Esophagus mucosa (tissue), 1 donor: ENCODE results near the gene PSMA5. TPM values are rescaled to one million over a fixed set of nuclear protein-coding genes. Genes with fewer than 3 reads are reported as not detected.
A peak's percentile ranks its signal among the peaks of the same experiment; 100 is the strongest.
"Not testable (repeated sequence)": the region's sequence is repeated elsewhere in the genome, so short reads cannot be mapped to it uniquely, and the experiment has no call there.

Experiments
- ATAC-seq: fragments of 200-7000 bp; cut with Tn5 transposase; one replicate; pipeline ENCODE4 v1.9.1; 2020
- total RNA-seq: library from RNA; stranded (reverse); gene quantifications from one replicate; pipeline ENCODE4 v1.2.4, GENCODE V29; 2023
- donor health status: DM: yes; HTN: yes; CAD: no.

The PSMA5 gene
- total RNA-seq, 1 donor from 2014 or later: 86.2 TPM

DNA sequence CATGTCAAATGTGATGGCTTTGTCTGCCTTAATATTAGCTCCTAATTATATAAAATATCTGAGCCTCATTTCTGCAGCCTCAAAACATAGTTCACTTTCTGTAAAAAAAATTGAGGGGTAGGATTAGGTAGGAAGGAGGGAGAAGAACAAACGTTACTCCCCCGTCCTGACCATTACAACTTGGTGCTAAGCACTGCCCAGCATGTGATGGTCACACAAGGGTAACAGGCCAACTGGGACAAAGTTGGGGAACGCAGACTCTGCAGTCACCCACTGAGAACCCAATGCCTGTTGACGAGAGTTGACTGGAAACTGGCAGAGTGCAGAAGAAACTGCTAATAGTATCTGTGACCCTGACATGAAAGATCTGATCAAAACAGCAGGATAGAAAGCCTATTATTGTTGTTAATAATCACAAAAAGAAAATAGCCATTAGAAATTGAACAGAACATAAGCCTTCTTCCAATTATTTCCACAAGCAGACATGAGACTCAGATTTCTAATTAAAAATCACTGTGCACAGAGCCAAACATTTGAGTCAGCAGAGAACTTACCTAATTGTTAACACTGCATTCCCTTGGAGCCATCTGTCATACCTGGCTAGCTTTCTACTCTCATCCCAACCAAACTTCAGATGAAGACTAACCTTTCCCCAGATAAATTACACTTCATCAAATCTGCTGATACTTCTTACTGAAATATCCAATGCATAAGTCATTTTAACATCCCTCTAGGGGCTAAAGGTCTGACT, 34.0 kb downstream of the PSMA5 start:
- ATAC-seq: no peak

DNA sequence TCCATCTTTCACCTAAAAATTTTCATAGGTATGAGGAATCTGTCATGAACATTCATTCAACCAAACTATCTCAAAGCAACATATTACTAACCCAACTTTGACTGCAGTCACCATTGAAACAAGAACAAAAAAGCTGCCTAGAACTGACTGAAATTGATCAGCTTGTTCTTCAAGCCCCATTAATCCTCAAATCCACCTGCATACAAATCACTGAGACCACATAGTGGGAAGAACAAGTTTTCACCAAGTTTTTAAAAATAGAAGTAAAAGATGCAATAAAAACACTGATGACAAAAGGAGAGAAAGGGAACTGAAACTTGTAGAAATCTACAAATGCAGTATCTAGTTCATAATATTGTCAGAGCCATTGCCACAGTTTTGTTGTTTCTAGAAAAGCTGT, 34.6 kb downstream of the PSMA5 start:
- no peak for ATAC-seq

DNA sequence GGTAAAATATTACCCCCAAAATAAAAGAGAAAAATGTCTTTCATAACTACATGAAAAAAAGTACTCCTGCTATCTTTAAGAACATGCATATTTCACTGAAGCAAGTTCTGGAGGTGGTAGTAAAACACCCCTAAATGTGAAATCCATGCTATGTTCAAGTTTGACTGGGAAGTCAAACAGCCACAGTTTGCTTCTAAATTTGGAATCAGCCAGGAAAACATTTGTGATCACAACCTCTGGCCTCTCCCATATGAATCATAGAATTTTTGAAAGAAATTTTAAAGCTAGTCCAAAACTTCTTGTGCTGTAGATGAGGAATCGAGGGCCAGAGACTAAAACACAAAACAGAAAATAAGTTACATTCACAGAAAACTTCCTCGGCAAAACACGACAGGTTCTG, 35.1 kb downstream of the PSMA5 start:
- ATAC-seq: no peak

DNA sequence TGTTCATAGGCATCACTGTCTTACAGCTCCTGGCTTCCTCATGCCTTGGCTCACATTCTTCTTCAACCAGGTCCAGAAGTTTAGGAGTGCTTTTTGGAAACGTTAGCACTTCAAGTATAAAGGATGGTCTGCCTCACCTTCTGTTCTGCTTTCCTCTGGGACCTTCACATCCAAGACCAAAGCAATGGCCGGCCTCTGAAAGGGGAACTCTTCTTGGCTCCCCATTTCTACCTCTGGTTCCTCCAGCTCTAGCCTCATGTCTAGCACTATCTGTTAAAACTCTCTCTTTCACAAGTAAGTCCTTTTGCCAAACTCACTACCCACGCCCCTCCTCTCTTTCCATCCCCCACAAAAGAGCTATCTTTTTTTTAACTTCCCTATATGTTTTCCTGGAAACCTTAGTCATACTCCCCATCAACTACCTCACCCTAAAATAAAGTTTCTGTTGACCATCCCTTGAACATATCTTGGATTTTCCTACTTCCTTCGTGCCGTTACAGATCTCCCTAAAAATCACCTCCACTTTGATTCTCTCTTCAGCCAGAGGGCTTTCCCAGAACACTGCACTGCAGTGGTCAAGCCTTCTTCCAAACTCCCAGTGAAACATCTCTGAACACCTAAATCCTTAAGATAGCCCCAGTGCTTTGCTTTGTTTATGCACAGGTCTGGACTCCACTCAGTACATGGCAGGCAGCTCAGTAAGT, 36.5 kb downstream of the PSMA5 start:
- no peak for ATAC-seq

DNA sequence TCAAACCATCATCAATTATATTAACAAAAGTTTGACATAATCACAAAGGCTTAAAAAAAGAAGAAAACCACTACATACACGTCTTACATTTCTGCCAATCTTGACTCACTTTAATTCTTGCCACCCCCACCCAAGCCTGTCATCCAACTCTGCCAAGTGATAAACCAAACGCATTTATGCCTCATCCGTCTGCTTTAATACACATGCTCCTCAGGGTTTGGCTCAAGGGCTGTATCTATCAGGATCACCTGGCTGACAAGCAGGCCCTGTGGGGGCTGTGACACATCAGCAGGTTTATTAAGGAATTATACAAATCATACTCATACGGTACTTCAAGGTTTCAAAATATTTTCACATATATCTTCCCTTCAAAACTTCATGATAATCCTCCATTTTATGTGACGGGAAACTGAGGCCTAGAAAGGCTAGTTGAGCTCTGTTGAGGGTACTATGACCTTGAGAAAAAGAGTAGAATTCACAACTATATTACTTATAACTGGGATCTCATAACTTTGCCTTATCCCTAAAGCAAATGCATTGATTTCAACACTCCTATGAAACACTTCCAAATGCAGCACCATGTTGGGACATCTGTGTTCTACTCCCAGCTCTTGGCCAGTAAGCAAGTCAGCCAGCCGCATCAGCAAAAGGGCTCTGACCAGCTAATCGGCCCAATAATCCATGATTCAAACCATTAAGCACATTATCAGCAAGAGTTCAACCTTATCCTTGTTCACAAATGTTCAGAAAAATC, 37.2 kb downstream of the PSMA5 start:
- no peak for ATAC-seq

DNA sequence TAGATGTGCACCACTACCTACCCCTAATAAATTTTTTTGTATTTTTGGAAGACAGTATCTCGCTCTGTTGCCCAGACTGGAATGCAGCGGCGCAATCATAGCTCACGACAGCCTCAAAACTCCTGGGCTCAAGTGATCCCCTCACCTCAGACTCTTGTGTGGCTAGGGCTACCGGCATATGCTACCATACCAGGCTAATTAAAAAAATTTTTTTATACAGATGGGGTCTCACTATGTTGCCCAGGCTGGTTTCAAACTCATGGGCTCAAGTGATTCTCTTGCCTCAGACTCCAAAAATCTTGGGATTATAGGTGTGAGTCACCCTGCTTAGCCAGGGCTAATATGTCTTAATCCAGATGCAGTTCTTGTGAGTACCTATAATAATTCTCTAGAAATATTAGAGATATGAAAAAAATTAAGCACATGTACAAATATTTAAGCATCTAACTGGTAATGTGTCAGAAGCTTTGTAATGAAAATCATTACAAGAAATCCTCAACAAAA, 38.0 kb downstream of the PSMA5 start:
- no peak for ATAC-seq

DNA sequence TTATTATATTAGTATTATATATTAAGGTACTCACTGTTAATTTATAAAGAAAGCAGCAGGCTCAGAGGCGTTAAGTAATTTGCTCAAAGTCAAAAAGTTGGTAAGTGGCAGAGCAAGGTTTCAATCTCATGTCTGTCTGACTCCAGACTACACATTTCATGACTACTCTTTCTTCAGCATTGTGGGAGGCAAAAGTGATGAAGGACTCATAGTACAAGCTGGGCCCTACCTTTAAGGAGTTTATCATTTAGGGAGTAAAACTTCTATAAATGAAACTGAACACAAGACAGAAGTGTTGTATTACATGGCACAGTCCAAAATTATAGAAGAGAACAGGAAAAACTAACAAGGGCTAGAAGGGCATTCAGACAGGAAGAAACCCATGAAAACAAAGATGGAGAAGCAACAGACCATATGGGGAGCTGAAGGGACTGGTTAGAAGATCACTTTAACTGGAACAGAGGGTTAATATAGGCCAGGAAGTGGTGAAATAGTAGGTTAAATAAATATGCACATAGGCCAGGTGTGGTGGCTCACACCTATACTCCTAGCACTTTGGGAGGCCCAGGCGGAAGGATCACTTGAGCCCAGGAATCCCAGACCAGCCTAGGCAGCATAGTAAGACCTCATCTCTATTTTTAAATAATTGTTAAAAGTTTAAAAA, 40.1 kb downstream of the PSMA5 start:
- ATAC-seq: no peak

DNA sequence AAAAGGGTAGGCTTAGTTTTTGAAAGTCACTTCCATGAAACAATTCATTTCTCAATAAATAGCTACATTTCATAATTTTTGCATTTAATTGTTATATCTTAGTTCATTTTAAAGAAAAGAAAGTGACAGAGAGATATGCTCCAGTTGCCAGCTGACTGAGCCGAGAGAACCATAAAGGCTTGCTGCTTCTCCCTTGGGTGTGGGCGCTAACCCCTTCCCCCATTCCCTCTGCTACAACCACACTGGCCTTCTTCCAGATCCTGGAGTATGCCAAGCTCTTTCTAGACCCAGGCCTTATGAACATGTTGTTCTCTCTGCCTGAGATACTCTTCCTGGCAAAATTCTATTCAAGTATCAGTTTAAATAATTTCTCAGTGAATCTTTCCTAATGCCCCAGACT, 40.8 kb downstream of the PSMA5 start:
- no peak for ATAC-seq

DNA sequence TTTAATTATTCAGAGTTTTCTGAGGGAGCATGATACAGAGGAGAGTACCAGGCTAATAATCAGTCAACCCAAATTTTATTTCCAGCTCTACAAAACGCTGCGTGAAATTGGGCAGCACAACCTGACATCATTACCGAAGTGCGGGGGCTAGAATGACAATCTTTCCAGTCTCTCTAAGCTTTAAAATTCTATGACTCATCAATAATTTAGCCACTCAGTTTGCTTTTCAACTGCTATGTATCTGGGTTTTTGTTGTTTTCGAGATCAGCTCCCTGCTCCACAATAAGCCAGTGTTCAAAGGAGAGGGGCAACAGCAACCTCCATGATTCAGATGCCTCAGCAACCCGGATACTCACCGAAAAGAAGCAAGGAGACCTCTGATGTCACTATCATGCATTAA, 42.4 kb downstream of the PSMA5 start:
- no peak for ATAC-seq

DNA sequence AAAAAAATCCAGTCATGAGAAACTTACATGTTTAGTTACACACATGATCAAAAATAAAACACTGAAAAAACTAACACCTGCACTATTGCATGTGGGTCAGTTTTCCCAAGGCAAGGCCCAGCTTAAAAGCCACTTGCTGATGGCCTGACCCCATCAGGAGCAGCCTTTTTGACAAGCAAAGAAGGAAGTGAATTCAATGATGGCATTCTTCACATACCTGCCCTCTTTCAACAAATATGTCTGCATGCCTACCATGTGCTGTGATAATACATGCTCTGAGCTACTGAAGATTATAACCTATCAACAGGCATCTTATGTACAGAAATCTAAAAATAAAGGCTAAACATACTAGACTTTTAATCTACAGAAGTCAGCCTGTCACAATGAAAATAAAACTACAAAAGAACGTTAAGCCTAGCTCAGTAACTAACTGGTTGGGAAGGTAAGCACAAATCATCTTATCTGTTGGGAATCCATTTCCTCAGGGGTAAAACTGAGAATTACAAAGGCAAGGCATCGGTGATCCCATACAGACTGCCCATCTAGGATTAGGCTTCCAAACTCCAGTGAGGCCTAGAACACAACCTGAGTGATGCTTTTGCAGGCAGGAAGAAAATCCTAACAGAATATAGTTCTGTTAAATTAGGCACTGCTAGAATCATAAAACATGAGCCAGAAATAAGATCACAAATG, 43.0 kb downstream of the PSMA5 start:
- no peak for ATAC-seq

DNA sequence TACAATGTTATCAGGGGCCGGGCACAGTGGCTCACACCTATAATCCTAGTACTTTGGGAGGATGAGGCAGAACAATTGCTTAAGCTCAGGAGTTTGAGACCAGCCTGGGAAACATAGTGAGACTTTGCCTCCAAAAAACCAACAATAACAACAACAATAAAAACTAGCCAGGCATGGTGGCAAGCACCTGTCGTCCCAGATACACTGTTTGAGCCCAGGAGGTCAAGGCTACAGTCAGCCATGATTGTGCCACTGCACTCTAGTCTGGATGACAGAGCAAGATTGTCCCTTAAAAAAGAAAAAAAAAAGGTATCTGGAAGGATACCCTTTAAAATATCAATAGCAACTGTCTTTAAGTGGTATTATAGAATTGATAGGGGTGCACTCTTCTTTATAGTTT, 44.7 kb downstream of the PSMA5 start:
- no peak for ATAC-seq

DNA sequence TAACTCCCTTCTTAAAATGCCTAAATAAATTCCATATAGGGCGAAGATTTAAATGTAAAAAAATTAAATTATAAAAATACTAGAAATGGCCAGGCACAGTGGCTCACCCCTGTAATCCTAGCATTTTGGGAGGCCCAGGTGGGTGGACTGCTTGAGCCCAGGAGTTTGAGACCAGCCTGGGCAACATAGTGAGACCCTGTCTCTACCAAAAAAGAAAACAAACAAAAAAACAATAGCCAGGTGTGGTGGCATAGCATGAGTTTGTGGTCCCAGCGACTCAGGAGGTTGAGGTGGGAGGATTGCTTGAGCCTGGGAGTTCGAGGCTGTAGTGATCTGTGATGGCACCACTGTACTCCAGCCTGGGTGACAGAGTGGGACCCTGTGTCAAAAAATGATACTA, 46.3 kb downstream of the PSMA5 start:
- ATAC-seq: no peak

DNA sequence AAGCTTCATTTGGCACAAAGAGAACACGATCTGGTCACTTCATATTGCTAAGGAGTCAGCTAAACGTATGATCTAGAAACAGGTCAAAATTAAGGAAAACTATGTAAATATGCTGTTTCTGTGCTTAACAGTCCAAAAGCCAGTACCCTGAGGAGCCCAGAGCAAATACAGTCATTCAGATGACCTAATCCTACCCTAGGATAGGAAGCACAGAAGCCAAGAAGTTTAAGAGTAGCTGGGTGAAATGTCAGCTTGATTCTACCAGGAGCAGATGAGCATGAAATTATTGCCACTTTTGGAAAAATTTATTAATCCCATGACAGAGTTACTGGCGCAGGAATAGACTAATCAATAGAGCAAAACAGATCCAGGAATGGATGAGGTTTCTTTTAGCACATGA, 46.8 kb downstream of the PSMA5 start:
- no peak for ATAC-seq

DNA sequence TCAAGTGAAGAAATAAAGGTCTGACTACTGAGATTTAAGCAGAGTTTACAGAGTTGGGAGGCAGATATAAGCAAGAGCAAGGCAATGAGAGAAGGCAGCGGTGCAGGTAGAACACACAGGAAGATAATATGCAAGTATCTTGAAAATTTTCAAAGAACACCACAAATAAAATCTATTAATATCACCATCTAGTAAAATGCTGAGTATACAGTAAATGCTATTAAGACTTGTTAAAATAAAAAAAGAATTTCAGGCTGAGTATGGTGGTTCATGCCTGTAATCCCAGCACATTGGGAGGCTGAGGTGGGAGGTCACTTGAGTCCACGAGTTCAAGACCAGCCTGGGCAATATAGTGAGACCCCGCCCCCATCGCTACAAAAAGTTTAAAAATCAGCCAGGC, 48.5 kb downstream of the PSMA5 start:
- ATAC-seq: no peak

DNA sequence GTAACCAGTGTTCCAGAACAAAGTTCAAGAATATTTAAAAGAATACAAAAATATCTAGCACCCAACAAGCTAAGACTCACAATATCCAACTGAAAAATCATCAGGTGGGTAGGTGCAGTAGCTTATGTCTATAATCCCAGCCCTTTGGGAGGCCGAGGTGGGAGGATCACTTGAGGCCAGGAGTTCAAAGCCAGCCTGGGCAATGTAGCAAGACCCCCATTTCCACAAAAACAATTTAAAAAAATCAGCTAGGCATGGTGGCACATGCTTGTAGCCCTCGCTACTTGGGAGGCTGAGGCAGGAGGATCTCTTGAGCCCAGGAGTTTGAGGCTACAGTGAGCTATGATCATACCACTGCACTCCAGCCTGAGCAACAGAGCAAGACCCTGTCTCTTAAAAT, 52.6 kb downstream of the PSMA5 start:
- not testable (repeated sequence) for ATAC-seq

DNA sequence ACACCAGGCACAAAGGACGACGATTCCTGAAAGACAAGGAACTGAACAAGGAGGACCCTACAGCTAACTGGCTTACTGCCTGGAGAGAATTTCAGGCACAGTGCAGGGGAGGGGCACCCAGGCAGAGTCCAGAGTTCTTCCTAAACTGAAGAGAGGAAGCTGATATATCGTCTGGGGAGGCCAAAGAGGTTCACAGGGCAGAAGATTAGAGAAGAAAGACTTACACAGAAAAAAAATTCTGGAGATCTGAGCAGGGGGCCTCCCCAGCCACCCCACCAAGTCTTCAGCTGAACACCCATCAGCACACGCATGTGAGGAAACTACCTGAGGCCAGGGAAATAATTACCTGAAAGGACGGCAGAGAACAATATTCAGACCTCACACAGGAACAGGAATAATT, 53.1 kb downstream of the PSMA5 start:
- ATAC-seq: no peak

DNA sequence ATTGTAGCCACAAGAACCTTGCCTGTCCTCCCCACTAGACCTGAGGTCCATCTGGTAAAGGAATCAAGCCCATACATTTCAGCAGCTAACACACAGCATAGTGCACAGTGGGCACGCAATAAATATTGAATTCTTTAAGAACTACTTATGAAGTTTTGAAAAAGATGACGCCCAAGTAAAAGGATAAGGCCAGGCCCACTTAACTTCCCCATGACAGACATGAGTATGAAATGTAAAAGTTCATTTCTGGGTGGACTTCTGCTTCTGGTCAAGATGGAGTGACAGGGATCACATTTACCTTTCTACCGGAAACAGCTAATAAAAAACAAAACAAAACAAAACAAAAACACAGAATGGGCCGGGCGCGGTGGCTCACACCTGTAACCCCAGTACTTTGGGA, 54.0 kb downstream of the PSMA5 start:
- ATAC-seq: no peak

DNA sequence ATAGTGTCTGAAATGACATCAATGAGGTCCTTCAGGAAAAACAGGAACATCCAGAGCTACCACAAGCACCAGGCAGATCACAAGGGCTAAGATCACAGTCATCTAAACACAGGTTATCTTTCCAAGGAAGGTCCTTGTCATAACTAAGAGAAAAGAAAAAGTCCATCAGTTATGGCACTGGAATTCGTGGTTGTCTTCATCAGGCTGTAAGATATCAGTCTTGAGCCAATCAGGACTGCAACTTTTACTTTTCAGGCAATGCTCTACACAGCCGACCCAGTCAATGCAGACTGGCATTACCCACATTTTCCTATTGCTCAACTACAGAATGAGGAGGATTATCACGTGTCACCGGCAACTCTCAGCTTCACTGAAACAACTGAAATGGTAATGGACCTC, 54.9 kb downstream of the PSMA5 start:
- ATAC-seq: peak; percentile 93

DNA sequence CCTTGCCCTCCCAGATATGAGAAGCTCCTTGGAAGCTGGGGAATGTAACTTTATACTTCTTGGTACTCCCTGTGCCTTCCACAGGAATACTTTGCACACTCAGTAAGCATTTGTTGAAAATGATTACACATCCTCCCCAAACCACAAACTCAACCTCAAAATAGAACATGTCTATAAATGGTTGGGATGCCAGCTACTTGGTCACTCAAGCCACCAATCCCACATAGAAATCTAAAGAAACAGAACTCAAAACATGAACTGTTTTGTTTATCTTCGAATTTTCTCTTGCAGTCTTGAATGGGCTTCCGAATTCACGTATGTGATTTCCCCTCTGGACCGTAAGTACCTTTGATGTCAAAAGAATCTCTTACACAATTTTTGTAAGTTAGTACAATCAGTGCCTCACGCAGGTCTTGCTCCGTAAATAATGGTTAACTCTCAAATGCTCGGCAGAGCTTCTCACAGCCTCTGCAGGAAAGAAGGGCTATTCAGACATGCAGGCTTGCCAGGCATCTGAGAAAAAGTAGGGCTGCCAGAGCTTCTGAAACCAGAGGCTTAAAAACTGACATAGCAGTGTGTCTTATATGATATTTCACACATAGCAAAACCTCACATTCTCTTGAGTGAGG, 55.4 kb downstream of the PSMA5 start:
- no peak for ATAC-seq

DNA sequence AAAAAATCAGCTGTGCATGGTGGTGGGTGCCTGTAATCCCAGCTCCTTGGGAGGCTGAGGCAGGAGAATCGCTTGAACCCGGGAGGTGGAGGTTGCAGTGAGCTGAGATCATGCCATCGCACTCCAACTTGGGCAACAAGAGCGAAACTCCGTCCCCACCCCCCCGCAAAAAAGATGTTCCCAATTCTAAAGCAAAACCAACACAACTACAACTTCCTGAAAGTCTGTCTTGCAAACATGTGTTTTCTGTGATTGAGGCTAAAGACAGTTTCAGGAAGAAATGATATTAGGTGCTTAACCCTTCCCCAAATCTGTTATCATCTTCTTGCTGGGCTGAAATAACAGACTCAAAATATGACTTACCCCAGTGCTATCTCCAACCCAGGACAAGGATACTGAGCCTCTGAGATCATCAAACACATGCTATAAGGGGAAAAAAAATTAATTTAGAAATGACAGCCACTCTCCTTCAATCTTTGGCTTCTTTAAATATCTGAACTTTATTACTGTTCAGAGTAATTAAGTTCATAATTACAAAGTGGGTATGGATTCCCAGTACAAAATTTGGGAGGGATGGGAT, 57.0 kb downstream of the PSMA5 start:
- no peak for ATAC-seq

DNA sequence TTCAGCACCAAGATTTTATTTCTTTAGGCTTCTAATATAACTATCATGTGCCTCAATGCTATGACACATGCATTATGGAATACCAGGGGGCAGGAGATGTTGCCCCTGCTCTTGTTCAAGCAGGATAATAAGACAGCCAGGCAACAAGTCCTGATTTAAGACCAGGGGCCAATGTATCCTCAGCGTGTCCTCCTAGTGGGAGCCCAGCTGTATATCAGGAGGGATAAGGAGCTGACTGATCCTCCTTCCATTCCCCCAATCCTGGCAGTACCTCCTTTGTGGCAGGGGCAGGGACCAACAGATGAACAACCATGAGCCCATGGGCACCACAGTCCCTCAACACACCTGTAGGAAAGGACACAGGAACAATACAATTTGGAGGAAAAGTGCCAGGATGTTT, 57.8 kb downstream of the PSMA5 start:
- ATAC-seq: no peak

DNA sequence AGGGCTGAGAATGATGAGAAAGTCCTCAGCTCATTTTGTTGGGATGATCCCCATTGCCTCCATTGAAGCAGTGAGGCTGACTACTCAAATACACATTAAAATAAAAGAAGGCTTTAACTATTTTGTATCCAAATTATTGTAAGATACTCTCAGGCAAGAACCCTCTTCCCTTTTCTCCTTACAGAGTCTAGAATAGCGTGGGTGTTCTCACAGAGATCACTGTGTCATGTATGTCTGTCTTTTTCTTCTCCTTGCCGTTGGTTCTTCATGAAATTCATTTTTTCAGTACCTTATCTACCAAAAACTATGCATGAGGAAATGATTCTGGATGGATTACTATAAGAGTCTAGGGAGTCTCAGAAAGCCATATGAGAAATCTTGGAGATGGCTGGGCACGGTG, 58.6 kb downstream of the PSMA5 start:
- ATAC-seq: no peak
